Lung (tissue), 12 donors: ENCODE measurements around the gene CDH4. TPM values are rescaled to one million over a fixed set of nuclear protein-coding genes. Genes with fewer than 3 reads are reported as not detected.

ENCODE experiments used
- ATAC-seq: fragments of 200-7000 bp; cut with Tn5 transposase; one replicate; pipeline ENCODE4 v1.9.1; 2020; ENCODE audit warnings: moderate number of reproducible peaks; ENCODE audit not compliant: insufficient read depth, low FRiP score
- DNase-seq, 3 donors: peaks; one replicate each; pipeline ENCODE4 v3.0.0-alpha.2; 2013 to 2017
- H3K27ac ChIP-seq, 2 donors: one replicate each; pipeline ENCODE4 v1.5.1; 2013; ENCODE audit warnings: mild to moderate bottlenecking in 2 of 2, moderate library complexity in 2 of 2, control low read depth in 1 of 2, inconsistent platforms in 1 of 2, low read depth in 1 of 2, low read length in 1 of 2
- H3K27me3 ChIP-seq, 3 donors: one replicate each; pipeline ENCODE4 v1.5.1; 2013; ENCODE audit warnings: low read length in 2 of 3; ENCODE audit not compliant: control insufficient read depth in 3 of 3, insufficient read depth in 3 of 3
- H3K36me3 ChIP-seq, 4 donors: one replicate each; pipeline ENCODE4 v1.5.1; 2013; ENCODE audit warnings: low read length in 4 of 4, mild to moderate bottlenecking in 1 of 4, moderate library complexity in 1 of 4; ENCODE audit not compliant: control insufficient read depth in 4 of 4, insufficient read depth in 4 of 4
- H3K4me1 ChIP-seq, 5 donors: one replicate each; pipeline ENCODE4 v1.5.1; 2013; ENCODE audit warnings: low read length in 5 of 5, mild to moderate bottlenecking in 2 of 5, moderate library complexity in 1 of 5; ENCODE audit not compliant: control insufficient read depth in 5 of 5, insufficient read depth in 5 of 5
- H3K4me3 ChIP-seq: one replicate; pipeline ENCODE4 v1.5.1; 2013; ENCODE audit warnings: mild to moderate bottlenecking, control low read depth, moderate library complexity
- H3K9ac ChIP-seq, 2 donors: one replicate each; pipeline ENCODE4 v1.5.1; 2013; ENCODE audit warnings: low read length in 2 of 2, control low read depth in 1 of 2; ENCODE audit not compliant: insufficient read depth in 1 of 2
- H3K9me3 ChIP-seq, 4 donors: one replicate each; pipeline ENCODE4 v1.5.1; 2013; ENCODE audit warnings: low read length in 3 of 4, mild to moderate bottlenecking in 1 of 4, moderate library complexity in 1 of 4; ENCODE audit not compliant: control insufficient read depth in 4 of 4, insufficient read depth in 3 of 4
- CTCF ChIP-seq: IDR thresholded peaks from 2 replicates; pipeline ENCODE4 v1.5.1; 2012; ENCODE audit warnings: mild to moderate bottlenecking; ENCODE audit errors: control extremely low read depth, extremely low read depth
- WGBS, 2 donors: extraction: QIAGEN DNeasy Blood & Tissue Kit; methylation state at CpG; one replicate each; pipeline ENCODE4 v1.1.7; 2013; 5-methylcytosine and 5-hydroxymethylcytosine counted together
- polyA plus RNA-seq, 2 donors: library from polyadenylated mRNA; stranded (reverse); fragments of 200-250 nt; gene quantifications; one replicate each; pipeline ENCODE4 v1.2.1, GENCODE V29; 2013
- total RNA-seq, 2 donors: library from RNA; depleted of rRNA in 1 of 2; stranded (reverse); fragments of >200 nt in 1 of 2; gene quantifications; one replicate each; pipeline ENCODE4 v1.2.1, GENCODE V29; 2014 to 2021
- donor health status: control.
- donor health status: control.
- donor health status: Bipolar disorder and iron deficiency.
- donor health status: healthy.
- donor health status: DM: yes; HTN: yes; CAD: no.

The CDH4 gene
- total and polyA plus RNA-seq, 4 donors, result 0.10 to 2.1 (median 0.34) TPM

GRCh38 chr20:61936701-61937131, 684.7 kb downstream of the CDH4 start:
- no peak overlapping the region for H3K27ac ChIP-seq
- DNase-seq (no peak), ATAC-seq (no peak)
- peaks cover 0 to 4% (median 0%) of the 10 kb centered on the region in 4 donors for H3K9me3 ChIP-seq
- 84 to 89% methylated on average over 29 of the region's 29 CpGs for WGBS, 2 donors
- H3K4me3 ChIP-seq, result no peak overlapping the region
- H3K4me1 ChIP-seq, result no peaks in the 10 kb centered on the region
- H3K36me3 ChIP-seq, result no peaks in the 10 kb centered on the region
- H3K27me3 ChIP-seq, result peaks cover 0 to 7% (median 0%) of the 10 kb centered on the region in 3 donors
- no peak overlapping the region for H3K9ac ChIP-seq
- TF ChIP-seq CTCF, result no peak

GRCh38 chr20:61937146-61937962, 685.3 kb downstream of the CDH4 start:
- ATAC-seq (no peak), DNase-seq (no peak)
- H3K9me3 ChIP-seq, result peaks cover 0 to 4% (median 0%) of the 10 kb centered on the region in 4 donors
- H3K27me3 ChIP-seq, result peaks cover 0 to 5% (median 0%) of the 10 kb centered on the region in 3 donors
- H3K9ac ChIP-seq, result no peak overlapping the region
- TF ChIP-seq CTCF, result no peak
- no peaks in the 10 kb centered on the region for H3K4me1 ChIP-seq
- H3K27ac ChIP-seq, result no peak overlapping the region
- H3K4me3 ChIP-seq, result no peak overlapping the region
- no peaks in the 10 kb centered on the region for H3K36me3 ChIP-seq
- WGBS, 2 donors, result 74 to 85% methylated on average over 10 of the region's 10 CpGs

GRCh38 chr20:61937963-61938838, 686.1 kb downstream of the CDH4 start:
- H3K9ac ChIP-seq, result no peak overlapping the region
- no peak for TF ChIP-seq CTCF
- no peak overlapping the region for H3K27ac ChIP-seq
- no peaks in the 10 kb centered on the region for H3K27me3 ChIP-seq
- H3K9me3 ChIP-seq, result no peaks in the 10 kb centered on the region
- ATAC-seq (no peak), DNase-seq (no peak)
- WGBS, 2 donors, result 80 to 87% methylated on average over 31 of the region's 31 CpGs
- H3K4me1 ChIP-seq, result no peaks in the 10 kb centered on the region
- H3K36me3 ChIP-seq, result no peaks in the 10 kb centered on the region
- no peak overlapping the region for H3K4me3 ChIP-seq
